Fibroblast of skin of left quadriceps (primary cell): ENCODE data around the gene PPM1L.

ENCODE experiments used
- DNase-seq, 2 experiments: peaks; one replicate each; pipeline ENCODE4 v3.0.0-alpha.2; 2013; ENCODE audit warnings: low read depth in 2 of 2

The PPM1L gene

DNA sequence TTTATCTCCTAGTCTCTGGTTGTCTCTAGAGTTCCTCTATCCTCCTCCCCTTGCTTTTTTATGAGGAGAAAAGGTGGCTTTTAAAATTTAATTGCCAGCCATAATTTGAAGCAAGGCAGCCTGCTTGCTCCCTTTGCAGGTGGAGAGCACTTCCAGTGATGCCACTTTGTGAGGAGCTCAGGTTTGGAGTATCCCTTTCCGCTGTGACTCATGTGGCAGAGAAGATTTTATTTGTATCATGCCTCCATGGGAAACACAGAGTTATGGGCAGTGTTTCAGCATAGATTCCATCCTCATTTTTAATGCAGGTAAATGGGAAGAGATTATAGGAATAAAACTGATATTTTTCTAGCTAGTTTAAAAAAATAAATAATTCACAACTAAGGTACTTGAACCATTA, 7.0 kb downstream of the PPM1L start:
- DNase-seq: no peak

DNA sequence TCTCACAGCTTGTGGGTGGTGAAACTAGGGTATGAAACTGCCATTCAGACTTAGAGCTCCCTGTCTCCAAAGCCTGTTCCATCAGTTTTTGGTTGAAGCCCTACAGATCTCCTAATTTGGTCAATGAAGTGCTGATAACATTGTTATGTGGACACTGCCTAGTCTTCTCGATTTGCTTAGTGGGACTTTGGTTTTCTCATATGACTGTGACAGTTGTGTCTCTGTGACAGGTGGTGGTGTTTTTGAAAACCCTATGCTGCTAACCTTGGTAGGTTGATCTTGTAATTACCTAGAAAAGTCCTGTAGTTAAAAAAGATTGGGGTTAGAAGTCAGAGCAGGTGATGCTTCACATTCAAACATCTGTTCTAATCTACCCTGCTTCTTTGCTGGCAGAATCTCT, 9.2 kb downstream of the PPM1L start:
- DNase-seq: no peak

DNA sequence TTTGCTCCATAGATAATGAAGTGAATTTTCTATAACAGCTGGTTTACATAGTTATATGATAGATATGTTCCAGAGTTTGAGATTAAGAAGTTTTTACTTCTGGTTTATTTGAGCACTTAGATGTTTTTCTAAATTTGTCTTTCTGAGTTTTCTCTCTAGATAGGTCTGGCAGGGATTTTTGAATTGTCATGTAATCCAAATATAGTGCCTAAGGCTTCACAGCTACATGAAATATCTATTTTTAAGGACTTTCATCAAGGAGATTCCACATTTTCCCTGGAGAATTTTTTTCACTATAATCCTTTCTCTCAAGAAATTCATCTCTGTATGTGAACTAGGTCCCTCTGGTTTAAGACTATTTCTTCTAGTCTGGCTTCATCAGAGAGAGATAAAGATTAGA, 12.0 kb downstream of the PPM1L start:
- no peak for DNase-seq

DNA sequence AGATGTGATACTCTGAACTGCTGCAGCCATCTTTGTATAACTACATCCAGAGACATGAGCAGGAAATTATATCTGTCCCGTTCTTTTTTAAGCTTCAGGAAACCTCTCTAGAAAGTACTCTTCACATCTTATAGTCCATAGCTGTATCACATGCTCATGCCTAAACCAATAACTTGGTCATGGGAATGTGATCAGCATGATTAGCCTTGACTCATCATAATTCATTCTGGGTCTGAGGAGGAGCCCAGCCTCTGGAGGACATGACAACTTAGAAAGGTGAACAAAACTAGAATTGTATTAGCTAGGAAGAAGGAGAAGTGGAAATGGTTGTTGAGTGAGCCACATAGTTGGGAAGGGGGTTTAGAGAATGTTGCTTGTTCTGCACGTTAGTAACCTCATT, 12.9 kb downstream of the PPM1L start:
- DNase-seq: no peak

DNA sequence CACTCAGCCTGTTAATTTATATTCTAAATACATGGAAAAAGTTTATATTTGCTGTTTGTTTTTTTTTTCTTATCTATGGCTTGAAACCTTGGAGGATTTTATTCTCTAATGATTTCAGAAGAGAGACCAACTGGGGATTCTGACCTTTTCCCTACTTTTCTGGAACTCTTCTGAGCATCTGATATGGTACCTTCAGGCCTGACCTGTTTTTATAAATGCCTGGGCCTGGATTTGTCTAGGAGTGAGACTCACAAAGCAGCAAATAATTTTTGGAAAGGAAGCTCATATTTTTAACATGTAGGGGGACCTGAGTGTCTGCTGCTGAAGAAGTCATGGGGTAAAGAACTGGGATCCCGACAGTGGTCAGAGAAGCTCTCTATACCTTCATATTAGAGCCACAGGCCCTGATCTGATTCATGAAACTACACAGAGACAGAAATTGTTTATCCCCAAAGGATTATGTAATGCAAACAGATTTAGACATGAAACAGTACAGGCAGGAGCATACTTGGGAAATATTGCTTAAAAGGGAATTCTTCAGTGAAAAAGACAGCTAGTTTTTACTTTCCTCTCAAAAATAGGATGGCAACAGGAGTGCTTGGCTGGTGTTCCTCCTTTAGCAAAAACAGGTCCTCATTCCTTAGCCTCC, 15.9 kb downstream of the PPM1L start:
- no peak for DNase-seq

DNA sequence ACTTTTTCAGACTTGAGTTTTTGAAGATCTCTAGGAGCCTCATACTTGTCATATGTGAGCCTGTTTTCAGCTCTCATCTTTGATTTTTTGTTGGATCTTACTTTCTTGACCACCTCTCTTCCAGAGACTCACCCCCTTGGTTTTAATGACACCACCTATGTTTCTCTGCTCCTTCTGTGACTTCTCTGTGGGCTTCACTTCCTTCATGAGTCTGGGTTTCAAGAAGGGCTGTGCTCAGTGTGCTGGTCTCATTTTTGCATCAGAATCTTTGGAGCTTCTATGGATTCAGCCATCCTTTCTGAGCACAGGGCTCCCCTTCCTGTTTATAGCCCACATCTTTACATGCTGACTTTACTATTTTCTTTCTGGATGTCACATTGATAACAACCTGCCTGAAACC, 17.7 kb downstream of the PPM1L start:
- no peak for DNase-seq

DNA sequence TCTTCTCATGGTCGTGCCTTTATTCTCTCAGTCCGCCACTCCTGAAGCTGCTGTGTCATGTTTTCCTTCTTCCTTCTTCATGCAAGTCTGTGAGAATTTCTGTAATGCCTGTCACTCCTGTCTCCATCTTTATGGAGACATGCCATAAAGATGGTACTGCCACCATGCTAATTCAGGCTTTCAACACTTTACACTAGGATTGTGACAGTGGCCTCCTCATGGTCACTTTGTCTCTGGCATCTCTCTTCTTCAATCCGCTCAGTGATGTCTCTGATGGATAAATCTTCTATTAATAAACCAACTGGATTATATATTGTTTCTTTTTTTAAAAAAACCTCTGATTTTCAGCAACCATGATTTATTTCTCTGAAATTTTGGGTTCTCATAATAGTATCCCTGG, 18.1 kb downstream of the PPM1L start:
- DNase-seq: no peak

DNA sequence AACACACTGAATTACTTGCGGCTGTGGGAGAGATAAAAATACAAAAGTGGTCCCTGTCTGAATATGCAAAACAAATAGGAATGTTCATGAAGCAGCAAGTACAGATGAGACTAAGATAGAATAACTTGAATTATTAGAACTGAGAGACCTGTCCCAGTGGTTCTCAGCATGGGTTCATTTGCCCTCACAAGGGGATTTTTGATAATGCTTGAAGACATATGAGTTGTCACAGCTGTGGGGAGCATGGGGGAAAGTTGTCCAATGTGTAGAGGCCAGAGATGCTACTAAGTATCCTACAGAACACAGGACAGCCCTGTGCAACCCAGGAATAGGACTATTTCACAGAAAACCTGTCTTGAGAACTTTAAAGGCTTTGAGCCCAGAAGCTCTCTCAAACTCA, 22.4 kb downstream of the PPM1L start:
- no peak for DNase-seq

DNA sequence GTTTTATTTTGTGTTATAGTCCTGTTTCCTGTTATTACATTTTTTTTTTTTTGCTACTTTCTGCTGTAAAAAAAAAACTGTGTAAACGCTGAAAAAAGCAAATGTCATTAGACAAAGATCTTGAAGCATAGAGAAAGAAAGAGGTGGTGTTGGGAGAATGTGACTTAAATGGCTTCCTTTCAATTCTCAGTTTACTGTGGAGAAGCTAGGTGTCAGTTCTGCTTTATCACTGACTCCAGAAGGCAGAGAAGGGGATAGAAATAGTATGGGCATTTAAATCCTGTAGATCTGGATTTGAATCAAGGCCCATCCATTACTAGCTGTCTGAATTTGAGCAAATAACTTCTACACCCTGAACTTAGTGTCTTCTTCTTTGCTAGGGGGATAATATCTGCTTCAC, 23.0 kb downstream of the PPM1L start:
- DNase-seq: no peak

DNA sequence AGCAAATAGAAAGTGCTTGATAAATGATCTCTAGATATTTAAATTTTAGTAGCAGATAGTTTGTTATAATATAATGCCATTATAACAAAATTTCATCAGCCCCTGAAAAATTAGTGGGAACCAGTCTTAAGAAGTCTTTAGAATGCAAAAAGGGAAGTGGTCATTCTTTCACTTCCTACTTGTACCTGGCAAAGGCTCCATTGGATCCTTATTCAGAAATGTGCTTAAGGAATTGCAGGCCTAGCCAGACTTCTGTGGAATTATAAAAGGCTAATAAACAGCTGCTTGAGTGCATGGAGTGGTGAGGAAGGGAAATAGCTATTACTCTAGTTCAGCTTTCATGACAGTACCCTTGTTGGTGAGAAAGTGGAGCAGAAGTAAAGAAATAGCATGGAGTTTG, 24.2 kb downstream of the PPM1L start:
- no peak for DNase-seq

DNA sequence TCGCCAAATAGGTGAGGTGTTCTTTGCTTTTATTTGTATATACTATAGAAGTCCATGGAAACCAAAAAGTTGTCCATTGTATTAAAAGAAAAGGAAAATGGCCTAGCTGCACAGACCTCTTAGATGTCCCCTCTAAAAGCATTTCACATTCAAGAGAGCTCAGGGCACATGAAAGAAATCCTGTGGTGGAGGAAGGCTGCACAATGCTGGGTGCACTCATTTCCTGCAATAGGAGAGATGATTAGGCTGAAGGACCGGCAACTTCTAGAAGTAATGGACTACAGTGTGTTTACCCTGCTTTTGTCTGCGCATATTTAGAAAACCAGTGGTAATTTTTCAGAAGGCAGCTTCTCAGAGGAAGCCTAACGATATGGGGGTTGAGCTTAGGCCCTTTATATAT, 25.4 kb downstream of the PPM1L start:
- no peak for DNase-seq

DNA sequence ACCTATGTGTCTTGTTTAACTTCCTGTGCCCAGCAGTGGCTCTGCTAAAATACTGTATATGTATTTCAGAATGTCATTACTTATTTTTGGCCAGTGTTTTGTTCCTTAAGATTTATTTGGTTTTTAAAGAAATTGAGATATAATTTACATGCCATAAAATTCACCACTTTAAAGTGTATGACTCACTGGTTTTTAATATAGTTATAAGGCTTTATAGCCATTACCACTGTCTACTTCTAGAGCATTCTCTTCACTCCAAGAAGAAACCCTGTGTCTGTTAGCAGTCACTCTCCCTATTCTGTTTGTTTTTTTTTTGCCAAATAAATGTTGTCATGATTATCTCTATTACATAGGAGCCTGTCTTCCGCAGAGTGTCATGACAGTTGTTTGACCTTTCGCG, 25.8 kb downstream of the PPM1L start:
- no peak for DNase-seq

DNA sequence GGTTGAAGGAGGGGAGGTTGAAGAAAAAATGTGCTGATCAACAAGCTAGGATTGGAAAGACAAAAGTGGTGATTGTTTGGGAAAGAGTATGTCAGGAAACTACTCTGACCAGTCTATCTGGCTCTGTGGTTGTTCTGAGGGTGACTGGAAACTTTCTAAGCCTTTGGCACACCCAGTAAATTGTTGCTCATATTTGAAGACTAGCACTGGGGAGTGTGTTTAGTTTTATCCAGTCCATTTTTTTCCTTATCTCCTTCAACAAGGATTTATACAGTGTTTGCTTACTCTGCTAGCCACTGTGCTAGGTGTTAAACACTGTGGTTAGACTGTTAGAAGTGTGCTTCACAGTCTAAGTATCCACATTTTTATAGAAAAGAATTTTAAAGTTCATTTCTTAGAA, 28.8 kb downstream of the PPM1L start:
- no peak for DNase-seq

DNA sequence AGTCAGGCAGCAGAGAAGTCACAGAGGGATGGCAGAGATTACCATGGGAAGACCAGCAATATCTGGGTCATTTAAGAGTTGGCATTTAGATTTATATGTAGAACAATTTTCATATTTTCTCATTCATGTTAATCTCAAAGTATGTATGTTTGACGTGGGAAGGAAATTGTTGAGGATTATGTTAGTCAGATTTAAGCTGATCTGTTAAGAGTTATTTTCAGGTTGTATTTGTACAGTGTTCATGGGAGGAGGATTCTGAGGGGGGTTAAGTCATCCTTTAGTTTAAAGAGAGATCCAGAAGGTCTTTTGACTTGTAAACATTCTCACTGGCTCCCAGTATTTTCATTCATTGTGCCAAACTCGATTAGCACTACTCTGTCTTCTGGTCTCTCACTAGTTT, 34.7 kb downstream of the PPM1L start:
- DNase-seq: no peak

DNA sequence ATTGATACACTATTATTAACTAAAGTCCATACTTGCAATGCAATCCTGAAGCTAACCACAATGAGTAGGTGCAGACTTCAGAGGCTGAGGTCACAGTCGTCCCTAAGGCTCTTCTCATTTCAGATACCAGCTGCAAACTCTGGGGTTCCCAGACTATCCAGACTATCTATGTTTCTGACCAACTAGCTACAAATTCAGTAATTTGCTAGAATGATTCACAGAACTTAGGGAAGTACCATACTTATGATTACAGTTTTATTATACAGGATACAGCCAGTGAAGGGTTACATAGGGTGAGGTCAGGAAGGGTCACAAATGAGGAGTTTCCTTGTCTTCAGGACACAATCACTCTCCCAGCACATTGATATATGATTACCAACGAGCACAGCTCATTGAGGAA, 36.5 kb downstream of the PPM1L start:
- no peak for DNase-seq

DNA sequence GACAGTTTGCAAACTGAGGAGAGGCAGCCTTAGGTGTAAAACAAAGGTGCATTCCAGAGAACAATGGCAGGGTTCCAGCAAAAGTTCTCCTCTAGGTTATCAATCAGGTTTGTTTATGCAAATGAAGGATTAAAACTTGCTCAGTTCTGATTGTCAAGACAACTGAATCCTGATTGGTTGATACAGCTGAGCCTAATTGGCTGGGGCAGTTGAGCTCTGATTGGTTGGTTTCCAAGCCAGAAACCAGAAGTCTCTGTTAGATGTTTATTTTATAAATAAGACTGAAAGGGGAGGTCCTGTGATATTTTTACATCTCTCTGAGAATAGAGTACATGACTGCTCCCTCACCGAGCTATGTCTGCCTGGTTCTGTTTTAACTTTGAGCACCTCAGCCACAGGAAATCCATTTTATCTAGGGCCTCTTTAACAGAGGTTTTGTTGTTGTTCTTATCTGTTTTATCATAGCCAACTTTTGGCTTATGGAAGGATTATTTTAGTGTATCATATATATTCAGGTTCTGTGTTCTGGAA, 37.8 kb downstream of the PPM1L start:
- no peak for DNase-seq

DNA sequence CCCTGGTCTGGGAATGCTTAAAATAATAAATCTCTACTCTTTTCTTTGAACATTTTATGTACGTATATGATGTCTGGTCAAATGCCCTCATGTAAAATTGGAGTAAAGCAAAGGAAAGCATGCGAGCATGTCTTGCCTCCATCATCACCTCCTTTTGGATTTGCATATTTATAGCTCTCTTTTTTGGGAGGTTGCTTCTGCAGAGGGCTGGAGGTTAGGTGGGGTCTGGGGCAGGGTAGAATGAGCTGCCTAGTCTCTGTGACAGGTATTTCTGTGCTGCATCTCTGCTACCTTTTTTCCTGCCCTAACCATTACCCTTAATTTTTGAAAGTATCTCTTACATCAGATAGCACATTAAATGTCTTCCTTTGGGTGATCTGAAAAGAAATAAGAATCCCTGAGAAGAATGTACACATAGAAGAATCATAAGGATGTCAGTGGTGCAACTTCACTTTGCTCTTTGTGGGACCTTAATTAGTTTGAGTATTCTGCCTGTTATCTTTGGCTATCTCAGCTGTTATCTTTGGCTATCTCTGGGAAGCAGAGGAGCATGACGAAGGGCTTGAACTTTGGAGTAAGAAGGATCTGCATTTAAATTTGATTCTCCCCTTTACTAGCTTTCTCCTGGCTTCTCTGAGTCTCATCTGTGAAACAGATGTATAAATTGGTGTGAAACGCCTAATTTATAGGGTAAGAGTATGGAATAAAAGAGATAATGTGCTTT, 40.2 kb downstream of the PPM1L start:
- no peak for DNase-seq

DNA sequence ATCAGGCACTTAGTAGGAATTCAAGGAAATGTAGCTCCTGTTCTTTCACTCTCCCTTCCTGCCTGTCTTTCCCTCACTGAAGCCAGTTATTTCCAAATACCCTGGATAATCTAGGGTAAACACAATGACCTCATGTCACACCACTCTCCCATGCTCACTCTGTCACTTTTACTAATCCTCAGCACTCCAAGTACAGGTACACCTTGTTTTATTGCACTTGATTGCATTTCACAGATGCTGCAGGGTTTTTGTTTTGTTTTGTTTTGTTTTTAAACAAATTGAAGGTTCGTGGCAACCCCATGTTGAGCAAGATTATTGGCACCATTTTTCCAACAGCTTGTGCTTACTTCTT, 40.8 kb downstream of the PPM1L start:
- DNase-seq: no peak

DNA sequence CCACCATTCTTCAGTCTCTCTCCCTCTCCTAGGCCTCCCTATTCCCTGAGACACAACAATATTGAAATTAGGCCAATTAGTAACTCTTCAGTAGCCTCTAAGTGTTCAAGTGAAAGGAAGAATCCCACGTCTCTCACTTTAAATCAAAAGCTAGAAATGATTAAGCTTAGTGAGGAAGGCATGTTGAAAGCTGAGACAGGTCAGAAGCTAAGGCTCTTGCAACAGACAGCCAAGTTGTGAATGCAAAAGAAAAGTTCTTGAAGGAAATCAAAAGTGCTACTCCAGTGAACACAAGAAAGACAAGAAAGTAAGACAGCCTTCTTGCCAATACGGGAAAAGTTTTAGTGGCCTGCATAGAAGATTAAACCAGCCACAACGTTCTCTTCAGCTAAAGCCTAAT, 41.3 kb downstream of the PPM1L start:
- DNase-seq: no peak

DNA sequence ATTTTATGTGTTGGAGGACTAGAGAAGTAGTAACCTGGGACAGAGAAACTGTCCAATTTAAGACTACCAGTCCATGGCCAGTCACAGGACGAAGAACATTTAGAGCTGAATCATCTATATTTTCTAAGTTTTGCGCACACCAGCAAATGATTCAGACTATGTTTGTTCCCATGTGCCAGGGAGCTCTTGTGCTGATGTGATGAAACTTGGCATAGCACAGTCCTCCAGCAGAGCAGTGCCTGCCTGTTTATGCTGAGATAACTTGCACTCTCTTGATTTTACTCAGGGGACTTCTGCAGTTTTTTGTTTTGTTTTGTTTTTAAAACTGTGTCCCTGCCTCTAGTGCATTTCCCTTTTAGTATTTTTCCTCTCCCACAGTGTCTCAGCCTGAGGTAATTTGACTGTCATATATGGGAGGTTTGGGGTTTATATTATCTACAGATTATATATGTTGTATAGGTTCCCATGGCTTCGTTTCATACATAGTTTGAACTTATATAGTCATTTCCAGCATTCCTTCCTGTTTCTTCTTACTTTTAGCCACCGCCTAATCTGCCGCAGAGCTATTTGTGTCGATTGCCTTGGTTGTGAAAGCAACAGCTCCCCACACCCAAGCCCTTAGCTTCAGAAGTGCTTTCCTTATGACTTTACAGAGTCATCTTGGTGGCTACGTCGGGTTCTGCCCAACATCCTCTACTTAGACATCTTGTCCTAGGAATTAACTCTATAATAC, 45.5 kb downstream of the PPM1L start:
- DNase-seq: no peak

DNA sequence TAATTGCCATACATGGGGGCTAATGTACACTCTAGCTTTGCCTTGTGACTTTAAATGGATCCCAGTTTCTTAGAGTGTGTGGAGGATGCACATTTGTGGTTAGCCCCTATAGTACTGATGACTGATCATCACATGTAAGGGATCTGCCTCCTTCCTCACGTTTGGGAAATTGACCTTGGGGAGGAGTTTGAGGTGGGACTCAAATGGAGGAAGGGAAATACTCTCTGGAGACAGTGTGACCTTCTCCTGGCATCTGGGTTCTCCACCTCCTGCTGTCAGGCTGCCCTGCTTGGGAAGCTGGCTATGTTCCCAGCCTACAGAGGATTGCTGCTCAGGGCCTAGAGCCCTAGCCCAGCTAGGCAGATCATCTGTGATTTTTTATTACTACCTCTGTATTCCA, 48.7 kb downstream of the PPM1L start:
- no peak for DNase-seq

DNA sequence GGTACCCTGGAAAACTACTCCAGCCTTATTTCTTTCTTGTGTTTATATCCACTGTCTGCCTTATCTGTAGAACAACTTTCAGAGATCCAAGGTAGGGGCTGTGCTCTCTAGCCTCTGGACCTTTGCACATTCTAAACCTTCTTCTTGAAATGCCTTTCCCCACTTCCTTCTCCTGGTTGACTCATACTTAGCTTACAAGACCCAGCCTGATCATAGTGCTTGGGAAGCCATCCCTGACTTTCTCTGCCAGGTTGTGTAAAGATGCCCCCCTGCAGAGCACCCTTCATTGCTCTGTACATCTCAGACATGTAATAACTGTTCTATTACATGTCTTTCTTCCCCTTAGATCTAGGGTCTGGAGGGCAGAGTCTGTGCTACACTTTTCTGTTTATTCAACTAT, 50.1 kb downstream of the PPM1L start:
- DNase-seq: no peak

DNA sequence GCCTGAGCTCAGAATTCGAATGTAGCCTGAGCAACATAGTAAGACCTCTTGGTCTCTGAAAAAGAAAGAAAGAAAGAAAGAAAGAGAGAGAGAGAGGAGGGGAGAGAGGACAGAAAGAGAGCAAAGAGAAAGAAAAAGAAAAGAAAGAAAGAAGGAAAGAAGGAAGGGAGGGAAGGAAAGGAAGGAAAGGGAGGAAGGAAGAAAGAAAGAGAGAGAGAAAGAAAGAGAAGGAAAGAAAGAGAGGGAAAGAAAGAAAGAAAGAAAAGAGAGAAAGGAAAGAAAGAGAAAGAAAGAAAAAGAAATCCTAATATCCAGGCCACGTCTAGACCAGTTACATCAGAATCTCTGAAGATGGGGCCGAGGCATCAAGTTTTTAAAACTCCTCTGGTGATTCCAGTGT, 50.7 kb downstream of the PPM1L start:
- no peak for DNase-seq
